Stimulated activated CD8-positive, alpha-beta memory T cell treated with anti-CD3 and anti-CD28 coated beads, Interleukin-15, amount 100 ng/mL, for 24 hours (primary cell): ENCODE measurements around the gene RBX1.

ENCODE experiments used
- DNase-seq: peaks from one replicate; pipeline ENCODE4 v3.0.0-alpha.2; 2020; ENCODE audit warnings: low read depth

RBX1 gene

GRCh38 chr22:41022470-41023298 lies 71.5 kb downstream of the RBX1 start:
- DNase-seq: peak; percentile 54
